Renal cortical epithelial cell (primary cell): Measurements from ENCODE around the gene CD2. TPM values are rescaled to one million over a fixed set of nuclear protein-coding genes. Genes with fewer than 3 reads are reported as not detected.

ENCODE experiments used
- total RNA-seq: library from RNA; depleted of rRNA; stranded (reverse); fragments of >200 nt; gene quantifications from 2 replicates; pipeline ENCODE4 v1.2.3, GENCODE V29; 2014

The CD2 gene
- total RNA-seq, 1 donor from 2014 or later: not detected

Other genes starting within 250 kb of the CD2 start
- 45.4 and 62.3 TPM in 2 replicates for gene CD58, start 183.4 kb upstream of the CD2 start, total RNA-seq
- 47.9 and 84.4 TPM in 2 replicates for gene IGSF3, start 86.7 kb upstream of the CD2 start, total RNA-seq
- gene PTGFRN, start 155.5 kb downstream of the CD2 start, total RNA-seq: 51.4 and 76.7 TPM in 2 replicates
- gene CD101, start 247.3 kb downstream of the CD2 start, total RNA-seq: 0.35 and 0.45 TPM in 2 replicates